ENCODE measurements around the gene GRB10. TPM values are rescaled to one million over a fixed set of nuclear protein-coding genes. Genes with fewer than 3 reads are reported as not detected.
A peak's percentile ranks its signal among the peaks of the same experiment; 100 is the strongest.

GRB10 gene
- polyA plus RNA-seq, 1 donor = 19.9 TPM

DNA sequence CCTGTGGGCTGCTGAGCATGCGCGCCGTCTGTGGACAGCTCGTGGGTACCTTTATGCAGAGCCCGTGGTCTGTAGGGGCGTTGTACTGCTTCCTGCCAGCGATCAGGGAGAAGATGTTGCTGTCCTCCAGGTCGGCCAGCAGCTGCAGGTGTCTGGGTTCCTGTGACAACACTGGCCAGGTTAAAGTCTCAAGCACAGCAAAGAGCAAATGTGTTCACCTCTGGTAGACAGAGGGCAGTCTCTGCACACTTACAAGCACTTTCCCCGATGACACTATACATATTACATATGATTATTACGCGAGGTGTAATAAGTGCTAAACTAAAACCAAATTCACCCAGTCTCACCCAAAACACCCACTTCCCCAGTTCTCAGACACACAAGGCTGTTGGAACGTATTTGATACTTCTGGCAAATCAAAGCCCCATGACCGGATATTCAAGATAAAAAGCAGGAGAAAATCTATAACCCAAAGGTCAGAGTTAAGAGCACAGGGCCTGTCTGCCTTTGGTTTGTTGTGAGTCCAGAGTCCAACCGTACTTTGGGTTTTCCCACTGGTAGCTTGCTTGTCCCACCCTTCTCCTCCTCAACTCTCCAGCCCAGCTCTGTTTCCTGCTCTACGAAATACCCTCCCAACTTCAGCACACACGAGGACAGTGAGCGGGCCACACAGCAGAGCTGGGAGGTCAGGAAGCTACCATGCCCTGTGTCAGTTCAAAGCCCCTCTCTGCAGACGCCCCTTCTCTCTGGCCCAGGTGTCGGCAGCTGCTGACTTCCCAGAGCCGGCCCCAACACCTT, 167.8 kb downstream of the GRB10 start:
- H3K36me3 ChIP-seq (ENCODE audit: control insufficient read depth, insufficient read depth, low read length) = peaks cover 6% of the 10 kb centered on the region
- WGBS (ENCODE audit: insufficient coverage, low lambda C conversion rate) = no CpG with 5 or more reads among the region's 20 CpGs
- DNase-seq = peak; percentile 82 to 94
- peaks cover 33% of the 10 kb centered on the region for H3K4me1 ChIP-seq (ENCODE audit: control insufficient read depth, insufficient read depth, low read length)
- H3K4me3 ChIP-seq (ENCODE audit: low read length) = no peak overlapping the region
- no peaks in the 10 kb centered on the region for H3K27me3 ChIP-seq (ENCODE audit: control insufficient read depth, insufficient read depth, low read length)
- peak overlapping the region; percentile 58 for H3K27ac ChIP-seq (ENCODE audit: low read length)
- no peaks in the 10 kb centered on the region for H3K9me3 ChIP-seq (ENCODE audit: control insufficient read depth, low read depth, low read length)

DNA sequence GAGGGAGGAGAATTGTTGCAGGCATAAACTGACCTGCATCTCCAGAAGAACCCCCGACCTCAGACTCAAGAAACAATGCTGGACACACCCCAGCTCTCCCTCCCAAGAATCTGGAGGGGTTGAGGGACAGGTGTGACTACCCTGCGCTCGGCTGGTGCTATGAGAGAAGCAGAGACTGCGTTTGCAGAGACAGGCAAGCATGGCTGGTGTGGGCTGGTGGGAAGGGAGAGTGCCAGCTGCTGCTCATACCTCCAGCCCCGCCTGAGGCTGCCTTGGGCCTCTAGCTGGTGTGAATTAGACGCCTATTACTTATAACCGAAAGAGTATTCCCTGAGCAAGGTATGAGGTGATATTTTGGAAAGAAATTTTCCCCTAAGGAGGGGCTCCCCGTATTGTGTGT, 169.2 kb downstream of the GRB10 start:
- Histone ChIP-seq H3K9me3 (ENCODE audit: control insufficient read depth, low read depth, low read length) (no peaks in the 10 kb centered on the region), H3K36me3 (ENCODE audit: control insufficient read depth, insufficient read depth, low read length) (peaks cover 7% of the 10 kb centered on the region), H3K27me3 (ENCODE audit: control insufficient read depth, insufficient read depth, low read length) (no peaks in the 10 kb centered on the region), H3K4me1 (ENCODE audit: control insufficient read depth, insufficient read depth, low read length) (peaks cover 33% of the 10 kb centered on the region), H3K27ac (ENCODE audit: low read length) (peak overlapping the region; percentile 58), H3K4me3 (ENCODE audit: low read length) (no peak overlapping the region)
- WGBS (ENCODE audit: insufficient coverage, low lambda C conversion rate) = no CpG with 5 or more reads among the region's 8 CpGs
- DNase-seq = no peak

DNA sequence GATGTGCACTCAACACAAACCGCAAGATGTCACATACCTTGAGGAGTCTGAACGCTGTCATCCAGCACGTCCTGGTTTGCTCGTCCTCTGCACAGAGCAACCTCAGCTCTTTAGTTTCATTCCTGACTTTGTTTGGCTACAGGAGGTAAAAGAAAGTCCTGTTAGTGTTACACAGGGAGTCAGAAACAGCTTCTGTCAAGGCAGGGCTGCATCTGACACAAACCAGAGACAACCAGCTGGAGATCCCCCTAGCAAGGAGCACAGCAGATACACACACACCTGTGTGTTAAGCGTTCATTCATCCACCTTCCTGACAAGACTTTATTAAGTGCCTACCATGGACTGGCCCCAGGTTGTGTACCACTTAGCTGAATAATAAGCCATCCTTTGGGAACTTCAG, 170.0 kb downstream of the GRB10 start:
- no peaks in the 10 kb centered on the region for H3K9me3 ChIP-seq (ENCODE audit: control insufficient read depth, low read depth, low read length)
- peaks cover 33% of the 10 kb centered on the region for H3K4me1 ChIP-seq (ENCODE audit: control insufficient read depth, insufficient read depth, low read length)
- peaks cover 7% of the 10 kb centered on the region for H3K36me3 ChIP-seq (ENCODE audit: control insufficient read depth, insufficient read depth, low read length)
- H3K27ac ChIP-seq (ENCODE audit: low read length) = no peak overlapping the region
- no CpG with 5 or more reads among the region's 5 CpGs for WGBS (ENCODE audit: insufficient coverage, low lambda C conversion rate)
- DNase-seq = no peak
- H3K4me3 ChIP-seq (ENCODE audit: low read length) = no peak overlapping the region
- no peaks in the 10 kb centered on the region for H3K27me3 ChIP-seq (ENCODE audit: control insufficient read depth, insufficient read depth, low read length)

DNA sequence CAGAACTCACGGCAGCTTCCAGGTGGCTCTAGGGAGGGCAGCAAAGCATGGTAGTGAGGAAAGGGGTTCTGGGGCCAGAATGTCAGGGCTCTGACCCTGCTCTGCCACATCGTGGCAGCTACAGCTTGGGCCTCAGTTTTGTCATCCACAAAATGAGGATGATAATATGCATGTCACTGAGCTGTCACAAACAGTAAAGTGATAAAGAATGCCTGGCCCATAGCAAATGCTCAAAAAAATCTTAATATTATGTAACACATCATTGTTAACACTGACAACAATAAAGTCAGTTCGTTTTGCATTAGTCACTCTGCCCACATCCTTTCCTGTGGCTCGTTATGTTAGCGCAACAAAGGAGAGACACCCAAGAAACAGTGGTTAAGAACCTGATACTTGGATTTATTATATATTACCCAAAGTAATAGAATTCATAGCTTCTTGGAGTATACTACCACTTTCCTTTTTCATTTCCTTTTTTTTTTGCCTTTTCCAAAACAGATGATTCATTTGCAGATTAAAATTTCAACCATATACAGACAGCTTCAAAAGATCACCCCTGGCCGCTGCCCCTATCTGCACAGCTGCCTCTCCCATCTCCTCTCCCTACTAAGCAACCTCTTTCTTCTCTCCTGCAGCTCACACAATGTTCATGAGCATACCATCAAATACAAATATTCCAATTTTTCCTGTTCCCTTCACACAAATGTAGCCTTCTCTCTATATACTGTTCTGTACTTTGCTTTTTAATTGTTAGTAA, 172.0 kb downstream of the GRB10 start:
- no peaks in the 10 kb centered on the region for H3K9me3 ChIP-seq (ENCODE audit: control insufficient read depth, low read depth, low read length)
- no peak overlapping the region for H3K27ac ChIP-seq (ENCODE audit: low read length)
- no peak overlapping the region for H3K4me3 ChIP-seq (ENCODE audit: low read length)
- peaks cover 12% of the 10 kb centered on the region for H3K36me3 ChIP-seq (ENCODE audit: control insufficient read depth, insufficient read depth, low read length)
- no peak for DNase-seq
- no peaks in the 10 kb centered on the region for H3K27me3 ChIP-seq (ENCODE audit: control insufficient read depth, insufficient read depth, low read length)
- H3K4me1 ChIP-seq (ENCODE audit: control insufficient read depth, insufficient read depth, low read length) = peaks cover 25% of the 10 kb centered on the region
- WGBS (ENCODE audit: insufficient coverage, low lambda C conversion rate) = 100% methylated on average over 1 of the region's 6 CpGs

DNA sequence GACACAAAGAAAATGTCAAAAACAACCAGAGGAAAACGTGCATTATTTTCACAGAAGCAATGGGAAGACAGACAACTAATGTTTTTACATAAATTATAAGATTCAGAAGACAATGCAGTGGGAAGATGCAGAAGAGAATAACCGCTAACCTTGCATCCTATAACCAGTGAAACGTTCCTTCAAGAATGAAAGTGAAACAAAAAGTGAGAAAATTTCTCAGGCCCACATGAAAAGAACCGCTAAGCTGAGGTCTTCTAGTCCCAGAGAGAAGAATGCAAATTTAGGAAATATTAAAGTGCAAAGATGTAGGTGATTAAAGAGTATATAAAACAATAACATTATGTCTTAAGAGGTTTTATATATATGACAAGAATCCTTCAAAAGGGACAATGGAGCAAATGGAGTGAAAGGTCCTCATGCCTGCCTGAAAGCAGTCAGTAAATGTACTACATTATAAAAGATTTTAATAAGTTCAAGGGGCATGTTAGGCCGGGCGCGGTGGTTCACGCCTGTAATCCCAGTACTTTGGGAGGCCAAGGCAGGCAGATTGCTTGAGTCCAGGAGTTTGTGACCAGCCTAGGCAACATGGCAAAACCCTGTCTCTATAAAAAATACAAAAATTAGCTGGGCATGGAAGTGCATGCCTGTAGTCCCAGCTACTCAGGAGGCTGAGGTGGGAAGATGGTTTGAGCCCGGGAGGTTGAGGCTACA, 174.3 kb downstream of the GRB10 start:
- Histone ChIP-seq H3K4me1 (ENCODE audit: control insufficient read depth, insufficient read depth, low read length) (peaks cover 5% of the 10 kb centered on the region), H3K27ac (ENCODE audit: low read length) (no peak overlapping the region), H3K4me3 (ENCODE audit: low read length) (no peak overlapping the region), H3K27me3 (ENCODE audit: control insufficient read depth, insufficient read depth, low read length) (no peaks in the 10 kb centered on the region), H3K36me3 (ENCODE audit: control insufficient read depth, insufficient read depth, low read length) (peaks cover 31% of the 10 kb centered on the region), H3K9me3 (ENCODE audit: control insufficient read depth, low read depth, low read length) (no peaks in the 10 kb centered on the region)
- DNase-seq = no peak
- WGBS (ENCODE audit: insufficient coverage, low lambda C conversion rate) = 50% methylated on average over 2 of the region's 9 CpGs

DNA sequence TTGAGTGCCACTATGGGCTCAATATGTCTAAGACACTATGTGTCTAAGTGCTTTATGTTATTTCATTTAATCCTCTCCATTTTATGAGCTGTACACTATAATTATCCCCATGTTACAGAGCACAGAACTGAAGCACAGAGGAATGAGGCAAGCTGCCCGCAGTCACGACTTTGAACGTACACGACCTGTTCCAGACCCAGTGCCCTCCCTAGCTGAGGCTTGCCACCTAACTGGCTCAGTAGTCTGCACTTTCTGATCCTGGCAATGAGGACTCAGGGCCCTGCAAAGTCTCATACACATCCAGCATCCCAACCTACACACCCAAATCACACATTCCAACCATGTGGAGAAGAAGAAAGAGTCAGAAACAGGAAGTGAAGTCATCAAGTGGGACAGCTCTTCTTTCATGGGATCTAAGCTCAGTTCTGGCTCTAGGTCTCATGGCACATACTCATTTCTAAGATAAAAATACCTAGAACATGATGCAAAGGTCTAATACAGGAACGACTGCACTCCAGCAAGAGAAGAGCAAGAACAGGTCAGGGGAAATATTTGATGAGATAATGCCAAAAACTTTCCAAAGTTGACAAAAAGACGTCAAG, 175.1 kb downstream of the GRB10 start:
- Histone ChIP-seq H3K9me3 (ENCODE audit: control insufficient read depth, low read depth, low read length) (no peaks in the 10 kb centered on the region), H3K4me1 (ENCODE audit: control insufficient read depth, insufficient read depth, low read length) (no peaks in the 10 kb centered on the region), H3K4me3 (ENCODE audit: low read length) (no peak overlapping the region), H3K36me3 (ENCODE audit: control insufficient read depth, insufficient read depth, low read length) (peaks cover 34% of the 10 kb centered on the region), H3K27me3 (ENCODE audit: control insufficient read depth, insufficient read depth, low read length) (no peaks in the 10 kb centered on the region), H3K27ac (ENCODE audit: low read length) (no peak overlapping the region)
- WGBS (ENCODE audit: insufficient coverage, low lambda C conversion rate) = 88% methylated on average over 1 of the region's 6 CpGs
- DNase-seq = no peak

DNA sequence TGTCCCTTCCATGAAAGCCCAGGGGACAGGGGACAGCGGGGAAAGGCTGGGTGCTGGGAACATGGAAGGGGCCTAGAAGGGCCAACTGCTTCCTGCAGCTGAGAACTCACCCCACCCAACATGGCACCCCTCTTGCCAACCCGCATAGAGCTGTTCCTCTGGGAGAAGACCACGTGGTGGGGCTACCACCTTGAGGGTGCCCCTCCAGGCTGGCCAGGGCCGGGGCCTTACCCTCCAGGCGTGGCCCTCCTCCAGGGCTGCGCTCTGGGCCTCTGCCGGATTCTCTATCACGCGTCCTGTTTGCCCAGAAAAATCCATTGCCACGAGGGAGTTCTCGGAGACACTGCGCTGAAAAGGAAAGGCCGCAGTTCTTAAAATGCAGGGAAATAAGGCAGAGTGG, 177.6 kb downstream of the GRB10 start:
- Histone ChIP-seq H3K27ac (ENCODE audit: low read length) (no peak overlapping the region), H3K36me3 (ENCODE audit: control insufficient read depth, insufficient read depth, low read length) (peaks cover 31% of the 10 kb centered on the region), H3K4me1 (ENCODE audit: control insufficient read depth, insufficient read depth, low read length) (no peaks in the 10 kb centered on the region), H3K4me3 (ENCODE audit: low read length) (no peak overlapping the region), H3K27me3 (ENCODE audit: control insufficient read depth, insufficient read depth, low read length) (no peaks in the 10 kb centered on the region), H3K9me3 (ENCODE audit: control insufficient read depth, low read depth, low read length) (no peaks in the 10 kb centered on the region)
- WGBS (ENCODE audit: insufficient coverage, low lambda C conversion rate) = no CpG with 5 or more reads among the region's 13 CpGs
- DNase-seq = no peak

DNA sequence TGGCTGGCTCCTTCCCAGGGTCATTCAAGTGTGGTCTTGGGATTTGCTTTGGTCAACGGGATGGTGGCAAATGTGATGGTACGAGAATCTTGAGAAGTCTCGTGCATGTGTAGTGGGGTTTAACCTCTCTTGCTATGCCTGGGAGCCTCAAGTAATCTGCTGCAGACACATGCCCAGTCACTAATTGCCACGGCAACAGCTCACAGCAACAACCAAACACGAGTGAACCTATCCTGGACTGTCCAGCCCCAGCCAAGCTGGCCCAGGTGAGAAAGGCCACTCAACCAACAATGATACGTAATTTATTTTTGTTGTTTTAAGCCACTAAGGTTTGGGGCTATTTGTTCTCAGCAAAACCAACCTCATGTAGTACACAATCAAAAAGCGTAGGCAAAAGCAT, 179.4 kb downstream of the GRB10 start:
- no peaks in the 10 kb centered on the region for H3K9me3 ChIP-seq (ENCODE audit: control insufficient read depth, low read depth, low read length)
- 100% methylated on average over 1 of the region's 7 CpGs for WGBS (ENCODE audit: insufficient coverage, low lambda C conversion rate)
- no peaks in the 10 kb centered on the region for H3K27me3 ChIP-seq (ENCODE audit: control insufficient read depth, insufficient read depth, low read length)
- H3K27ac ChIP-seq (ENCODE audit: low read length) = no peak overlapping the region
- DNase-seq = no peak
- peaks cover 30% of the 10 kb centered on the region for H3K36me3 ChIP-seq (ENCODE audit: control insufficient read depth, insufficient read depth, low read length)
- no peak overlapping the region for H3K4me3 ChIP-seq (ENCODE audit: low read length)
- no peaks in the 10 kb centered on the region for H3K4me1 ChIP-seq (ENCODE audit: control insufficient read depth, insufficient read depth, low read length)

DNA sequence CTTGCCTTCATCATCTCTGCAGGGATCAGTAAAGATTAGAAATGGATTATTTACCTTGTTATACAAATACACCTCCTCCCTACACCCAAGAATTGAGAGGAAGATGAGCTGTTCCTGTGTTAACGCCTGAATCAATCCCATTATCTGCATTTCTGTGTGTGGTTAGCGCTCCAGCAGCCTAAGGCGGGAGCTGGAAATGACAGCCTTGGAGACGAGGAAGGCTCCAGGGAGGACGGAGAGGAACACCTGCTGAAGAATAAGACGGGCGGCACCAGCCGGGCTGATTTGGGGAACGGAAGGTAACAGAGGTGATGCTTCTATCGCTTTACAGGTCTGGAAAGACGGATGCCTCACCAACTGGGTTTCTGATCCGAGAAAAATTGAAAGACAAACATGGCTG, 183.3 kb downstream of the GRB10 start:
- Histone ChIP-seq H3K4me3 (ENCODE audit: low read length) (no peak overlapping the region), H3K27me3 (ENCODE audit: control insufficient read depth, insufficient read depth, low read length) (no peaks in the 10 kb centered on the region), H3K9me3 (ENCODE audit: control insufficient read depth, low read depth, low read length) (no peaks in the 10 kb centered on the region), H3K27ac (ENCODE audit: low read length) (no peak overlapping the region), H3K4me1 (ENCODE audit: control insufficient read depth, insufficient read depth, low read length) (no peaks in the 10 kb centered on the region), H3K36me3 (ENCODE audit: control insufficient read depth, insufficient read depth, low read length) (peaks cover 14% of the 10 kb centered on the region)
- DNase-seq = no peak
- WGBS (ENCODE audit: insufficient coverage, low lambda C conversion rate) = 50% methylated on average over 2 of the region's 12 CpGs
